Endodermal cell (in vitro differentiated cells): ENCODE measurements around the gene FRMD3. TPM values are rescaled to one million over a fixed set of nuclear protein-coding genes. Genes with fewer than 3 reads are reported as not detected.

Experiments used
- DNase-seq: peaks from one replicate; pipeline ENCODE4 v3.0.0-alpha.2; 2017
- H3K27ac ChIP-seq: 2 replicates; pipeline ENCODE4 v1.5.1; 2013; ENCODE audit warnings: mild to moderate bottlenecking, low read depth, low read length, moderate library complexity
- H3K27me3 ChIP-seq: 2 replicates; pipeline ENCODE4 v1.6.1; 2013; ENCODE audit warnings: mild to moderate bottlenecking, low read length, moderate library complexity; ENCODE audit not compliant: insufficient read depth, control insufficient read depth, poor library complexity, severe bottlenecking
- H3K36me3 ChIP-seq: 2 replicates; pipeline ENCODE4 v1.7.0; 2013; ENCODE audit warnings: mild to moderate bottlenecking, low read length, moderate library complexity; ENCODE audit not compliant: control insufficient read depth, insufficient read depth
- H3K4me1 ChIP-seq: one replicate; pipeline ENCODE4 v1.7.0; 2013; ENCODE audit warnings: low read length; ENCODE audit not compliant: control insufficient read depth, insufficient read depth
- H3K4me3 ChIP-seq: 2 replicates; pipeline ENCODE4 v1.5.1; 2013; ENCODE audit warnings: mild to moderate bottlenecking, low read length, moderate library complexity
- H3K9ac ChIP-seq: 2 replicates; pipeline ENCODE4 v1.6.1; 2013; ENCODE audit warnings: mild to moderate bottlenecking, low read length, moderate library complexity; ENCODE audit not compliant: poor library complexity, severe bottlenecking; ENCODE audit errors: extremely low read depth
- H3K9me3 ChIP-seq: 2 replicates; pipeline ENCODE4 v1.6.1; 2013; ENCODE audit warnings: mild to moderate bottlenecking, low read length, moderate library complexity; ENCODE audit not compliant: control insufficient read depth
- H3K27ac Mint-ChIP-seq: 2 replicates; pipeline ENCODE4 v1.8.0; 2020; ENCODE audit warnings: mixed read lengths
- H3K27me3 Mint-ChIP-seq: 2 replicates; pipeline ENCODE4 v1.8.0; 2021; ENCODE audit warnings: mild to moderate bottlenecking, mixed read lengths; ENCODE audit not compliant: insufficient read depth
- H3K36me3 Mint-ChIP-seq: 2 replicates; pipeline ENCODE4 v1.8.0; 2020; ENCODE audit warnings: low read depth, mixed read lengths
- H3K4me1 Mint-ChIP-seq: 2 replicates; pipeline ENCODE4 v1.8.0; 2020; ENCODE audit warnings: mixed read lengths
- H3K4me3 Mint-ChIP-seq: 2 replicates; pipeline ENCODE4 v1.8.0; 2020; ENCODE audit warnings: mild to moderate bottlenecking, moderate library complexity, mixed read lengths
- H3K9me3 Mint-ChIP-seq: 2 replicates; pipeline ENCODE4 v1.8.0; 2020; ENCODE audit warnings: mild to moderate bottlenecking, mixed read lengths
- WGBS, 2 experiments: methylation state at CpG; one replicate each; pipeline versions ENCODE4 v1.1.5 to v1.1.7; 2013; ENCODE audit warnings: missing lambda C conversion rate in 2 of 2, mixed read lengths in 1 of 2; ENCODE audit not compliant: insufficient coverage in 1 of 2, insufficient read length in 1 of 2; 5-methylcytosine and 5-hydroxymethylcytosine counted together
- total RNA-seq, 2 donors: library from RNA; stranded (reverse); fragmentation: NEBNext Ultra II Directional in 1 of 2; extraction: Animal tissue kit (Norgen Biotek cat#: 25700) in 1 of 2; gene quantifications; 2 replicates in 1 of 2; 3 replicates in 1 of 2; pipeline ENCODE4 v1.2.1, GENCODE V29; 2021
- TF ChIP-seq, protein P1 (sequence below): fragments of 200-600 bp; sonication (generic); conservative IDR thresholded peaks from 2 replicates; pipeline ENCODE4 v1.5.0; 2021; ENCODE audit warnings: antibody characterized with exemption, mild to moderate bottlenecking

The FRMD3 gene
- total RNA-seq, 2 donors from 2014 or later, result 0.13 to 0.35 TPM

DNA sequence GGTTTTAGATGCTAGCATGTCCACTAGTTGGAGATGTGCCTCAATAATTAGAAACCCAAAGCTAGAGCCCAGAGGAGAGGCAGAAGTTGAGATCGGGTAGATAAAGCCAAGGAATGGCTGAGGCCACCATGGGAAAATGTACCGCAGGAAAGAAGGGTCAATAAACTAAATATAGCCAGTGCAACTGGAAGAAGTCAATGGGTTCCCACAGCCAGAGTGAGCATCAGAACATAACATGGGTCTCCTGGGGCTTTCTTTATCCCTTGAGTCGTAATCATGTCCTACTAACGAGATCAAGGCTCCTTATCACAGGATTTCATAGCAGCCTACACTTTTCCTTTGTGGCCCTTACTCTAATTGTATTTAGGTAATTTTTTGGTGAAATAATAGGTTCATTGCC is 61.7 kb downstream of the FRMD3 start:
- Mint-ChIP-seq H3K9me3 (peaks cover 2% of the 10 kb centered on the region), H3K27me3 (no peaks in the 10 kb centered on the region), H3K36me3 (no peaks in the 10 kb centered on the region), H3K4me1 (peaks cover 4% of the 10 kb centered on the region), H3K27ac (no peak overlapping the region), H3K4me3 (no peak overlapping the region)
- no peaks in the 10 kb centered on the region for H3K36me3 ChIP-seq
- DNase-seq, result no peak
- no peak overlapping the region for H3K9ac ChIP-seq
- peaks cover 7% of the 10 kb centered on the region for H3K9me3 ChIP-seq
- TF ChIP-seq, protein P1, sequence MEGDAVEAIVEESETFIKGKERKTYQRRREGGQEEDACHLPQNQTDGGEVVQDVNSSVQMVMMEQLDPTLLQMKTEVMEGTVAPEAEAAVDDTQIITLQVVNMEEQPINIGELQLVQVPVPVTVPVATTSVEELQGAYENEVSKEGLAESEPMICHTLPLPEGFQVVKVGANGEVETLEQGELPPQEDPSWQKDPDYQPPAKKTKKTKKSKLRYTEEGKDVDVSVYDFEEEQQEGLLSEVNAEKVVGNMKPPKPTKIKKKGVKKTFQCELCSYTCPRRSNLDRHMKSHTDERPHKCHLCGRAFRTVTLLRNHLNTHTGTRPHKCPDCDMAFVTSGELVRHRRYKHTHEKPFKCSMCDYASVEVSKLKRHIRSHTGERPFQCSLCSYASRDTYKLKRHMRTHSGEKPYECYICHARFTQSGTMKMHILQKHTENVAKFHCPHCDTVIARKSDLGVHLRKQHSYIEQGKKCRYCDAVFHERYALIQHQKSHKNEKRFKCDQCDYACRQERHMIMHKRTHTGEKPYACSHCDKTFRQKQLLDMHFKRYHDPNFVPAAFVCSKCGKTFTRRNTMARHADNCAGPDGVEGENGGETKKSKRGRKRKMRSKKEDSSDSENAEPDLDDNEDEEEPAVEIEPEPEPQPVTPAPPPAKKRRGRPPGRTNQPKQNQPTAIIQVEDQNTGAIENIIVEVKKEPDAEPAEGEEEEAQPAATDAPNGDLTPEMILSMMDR, result no peak
- H3K27ac ChIP-seq, result no peak overlapping the region
- WGBS, 2 experiments, result 85 to 95% methylated on average over 2 to 4 of the region's 4 CpGs
- H3K27me3 ChIP-seq, result no peaks in the 10 kb centered on the region
- no peaks in the 10 kb centered on the region for H3K4me1 ChIP-seq
- H3K4me3 ChIP-seq, result no peak overlapping the region

DNA sequence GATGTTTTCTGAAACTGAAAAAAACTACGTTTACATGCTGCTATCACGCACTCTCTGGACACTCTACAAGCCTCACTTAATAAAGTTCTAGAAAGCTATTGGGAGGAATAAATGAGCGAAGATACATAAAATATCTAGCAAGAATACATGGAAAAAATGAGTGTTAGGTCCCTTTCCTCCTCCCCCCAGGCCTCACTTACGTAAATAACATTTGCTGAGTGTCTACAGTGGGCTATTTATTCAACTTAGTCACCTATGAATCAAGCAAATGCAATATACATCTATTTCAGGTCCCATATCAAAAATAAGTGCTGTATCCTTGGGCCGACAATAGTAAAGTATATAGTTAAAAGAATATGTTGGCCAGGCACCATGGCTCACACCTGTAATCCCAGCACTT is 62.5 kb downstream of the FRMD3 start:
- TF ChIP-seq, protein P1, result no peak
- H3K4me3 Mint-ChIP-seq, result no peak overlapping the region
- no peak for DNase-seq
- no peaks in the 10 kb centered on the region for H3K4me1 ChIP-seq
- no peak overlapping the region for H3K4me3 ChIP-seq
- WGBS, 2 experiments, result 94% methylated on average over 5 of the region's 5 CpGs; no CpG with 5 or more reads in 1 of the 2 experiments
- peaks cover 4% of the 10 kb centered on the region for H3K4me1 Mint-ChIP-seq
- H3K9ac ChIP-seq, result no peak overlapping the region
- no peaks in the 10 kb centered on the region for H3K27me3 ChIP-seq
- H3K36me3 Mint-ChIP-seq, result no peaks in the 10 kb centered on the region
- H3K9me3 ChIP-seq, result peaks cover 7% of the 10 kb centered on the region
- no peak overlapping the region for H3K27ac Mint-ChIP-seq
- no peaks in the 10 kb centered on the region for H3K27me3 Mint-ChIP-seq
- H3K27ac ChIP-seq, result no peak overlapping the region
- no peaks in the 10 kb centered on the region for H3K36me3 ChIP-seq
- H3K9me3 Mint-ChIP-seq, result peaks cover 2% of the 10 kb centered on the region

DNA sequence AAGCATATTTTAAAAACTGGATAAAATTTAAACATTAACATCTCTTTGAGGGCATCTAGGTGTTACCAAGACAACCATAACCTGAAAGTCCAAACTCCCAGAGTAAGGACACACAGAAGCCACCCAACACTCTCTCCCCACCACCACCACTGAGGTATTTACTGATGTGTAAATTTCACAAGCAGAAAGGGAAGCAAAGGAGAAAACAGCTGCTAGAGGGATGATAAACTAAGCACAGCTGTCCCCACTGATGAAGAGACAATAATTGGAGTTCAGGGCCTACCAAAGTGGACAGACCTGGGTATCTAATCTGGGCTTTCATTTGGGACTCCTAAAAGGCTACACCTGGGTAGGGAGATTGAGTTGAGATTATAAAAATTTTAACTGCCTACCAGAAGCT is 63.6 kb downstream of the FRMD3 start:
- peaks cover 2% of the 10 kb centered on the region for H3K9me3 Mint-ChIP-seq
- H3K27me3 Mint-ChIP-seq, result no peaks in the 10 kb centered on the region
- no peak overlapping the region for H3K27ac Mint-ChIP-seq
- H3K4me1 Mint-ChIP-seq, result peaks cover 12% of the 10 kb centered on the region
- Histone ChIP-seq H3K36me3 (no peaks in the 10 kb centered on the region), H3K9ac (no peak overlapping the region), H3K4me1 (peaks cover 4% of the 10 kb centered on the region), H3K9me3 (peaks cover 7% of the 10 kb centered on the region), H3K4me3 (no peak overlapping the region), H3K27me3 (no peaks in the 10 kb centered on the region), H3K27ac (no peak overlapping the region)
- H3K4me3 Mint-ChIP-seq, result no peak overlapping the region
- TF ChIP-seq, protein P1, result no peak
- no peak for DNase-seq
- H3K36me3 Mint-ChIP-seq, result no peaks in the 10 kb centered on the region
